K562 (cell line): ENCODE data around the gene MYO9A. TPM values are rescaled to one million over a fixed set of nuclear protein-coding genes. Genes with fewer than 3 reads are reported as not detected.
A peak's percentile ranks its signal among the peaks of the same experiment; 100 is the strongest.

Experiments
- ATAC-seq: fragments of 200-7000 bp; cut with Tn5 transposase; 3 replicates; pipeline ENCODE4 v1.9.1; 2020; ENCODE audit warnings: moderate library complexity
- BruUV-seq: library from RNA; stranded (reverse); fragments of 400-500 nt; replicated peaks from 2 replicates; lab custom pipeline; 2021; lab: Mats Ljungman, UMichigan
- CTCF ChIA-PET: fragments of 300-600 bp; formaldehyde crosslinking; extraction: SDS; loops from one replicate; lab custom pipeline; 2021; ENCODE audit warnings: low intra/inter-chr PET ratio; lab: Yijun Ruan, JAX
- POLR2A ChIA-PET: fragments of 300-600, 350-650 bp; sonication (Branson Sonifier 250); formaldehyde crosslinking; extraction: SDS; loops from one replicate; lab custom pipeline; 2021; ENCODE audit warnings: antibody characterized with exemption, inconsistent platforms; lab: Yijun Ruan, JAX
- DNase-seq, 4 experiments: peaks; one replicate each; pipeline versions ENCODE4 v3.0.0 to v3.0.0-alpha.2; 2011 to 2018; ENCODE audit warnings: low spot score in 3 of 4, mixed read lengths in 3 of 4; ENCODE audit errors: extremely low read depth in 1 of 4
- FAIRE-seq: peaks from 2 replicates; lab custom pipeline; 2011; peaks lifted over from hg19 to GRCh38; lab: Jason Lieb, UNC
- H2AFZ ChIP-seq: 2 replicates; pipeline ENCODE4 v1.6.0; 2011; ENCODE audit warnings: low read depth, low read length, control low read depth, inconsistent platforms
- H3K27ac ChIP-seq: fragments of 200-600 bp; 3 replicates; pipeline ENCODE4 v1.8.0; 2011; ENCODE audit warnings: low read depth, mild to moderate bottlenecking, control low read depth, inconsistent platforms, low read length, moderate library complexity, mixed read lengths; ENCODE audit errors: extremely low read depth
- H3K27me3 ChIP-seq, 2 experiments: fragments of 300-600 bp in 1 of 2; 2 replicates in 1 of 2; 3 replicates in 1 of 2; pipeline versions ENCODE4 v1.6.0 to v1.8.0; 2011; ENCODE audit warnings: inconsistent platforms in 2 of 2, low read length in 2 of 2, mild to moderate bottlenecking in 1 of 2, mixed read lengths in 1 of 2, moderate library complexity in 1 of 2; ENCODE audit not compliant: control insufficient read depth in 2 of 2, insufficient read depth in 2 of 2
- H3K36me3 ChIP-seq: fragments of 300-600 bp; 3 replicates; pipeline ENCODE4 v1.8.0; 2011; ENCODE audit warnings: mild to moderate bottlenecking, low read length, inconsistent platforms; ENCODE audit not compliant: control insufficient read depth, insufficient read depth
- H3K4me1 ChIP-seq, 2 experiments: fragments of 200-600 bp in 1 of 2; replicated peaks in 1 of 2; 2 replicates in 1 of 2; 3 replicates in 1 of 2; pipeline versions ENCODE4 v1.5.1 to v1.8.0; 2011; ENCODE audit warnings: inconsistent platforms in 2 of 2, low read length in 2 of 2, mild to moderate bottlenecking in 1 of 2, mixed read lengths in 1 of 2, moderate library complexity in 1 of 2; ENCODE audit not compliant: control insufficient read depth in 2 of 2, insufficient read depth in 2 of 2
- H3K4me2 ChIP-seq: 2 replicates; pipeline ENCODE4 v1.6.1; 2011; ENCODE audit warnings: low read length, control low read depth, inconsistent platforms, mixed read lengths; ENCODE audit not compliant: insufficient read depth
- H3K4me3 ChIP-seq: fragments of 200-600 bp; sonication (generic), shearing (Covaris generic); 2 replicates; pipeline ENCODE4 v1.5.1; 2016; ENCODE audit warnings: control low read depth, inconsistent platforms
- H3K79me2 ChIP-seq: fragments of 200-600 bp; 3 replicates; pipeline ENCODE4 v1.8.0; 2011; ENCODE audit warnings: low read length, inconsistent platforms; ENCODE audit not compliant: control insufficient read depth, insufficient read depth
- H3K9ac ChIP-seq, 2 experiments: 2 replicates each; pipeline versions ENCODE4 v1.6.0 to v1.6.1; 2011; ENCODE audit warnings: low read depth in 2 of 2, low read length in 2 of 2, control low read depth in 1 of 2, inconsistent platforms in 1 of 2, mild to moderate bottlenecking in 1 of 2, mixed read lengths in 1 of 2; ENCODE audit not compliant: insufficient read depth in 1 of 2
- H3K9me1 ChIP-seq: one replicate; pipeline ENCODE4 v1.6.0; 2011; ENCODE audit warnings: inconsistent platforms, mild to moderate bottlenecking, low read length, moderate library complexity; ENCODE audit not compliant: control insufficient read depth, insufficient read depth
- H3K9me3 ChIP-seq: replicated peaks from 2 replicates; pipeline ENCODE4 v1.5.1; 2011; ENCODE audit warnings: low read depth, low read length, inconsistent platforms; ENCODE audit not compliant: control insufficient read depth, insufficient read depth
- H4K20me1 ChIP-seq: replicated peaks from 2 replicates; pipeline ENCODE4 v1.6.1; 2011; ENCODE audit warnings: low read length, inconsistent platforms, mixed read lengths; ENCODE audit not compliant: control insufficient read depth, insufficient read depth
- DDX20 ChIP-seq: fragments of 450-650 bp; IDR thresholded peaks from 2 replicates; pipeline ENCODE4 v1.6.1; 2016; ENCODE audit warnings: missing genetic modification characterization, low read depth, mild to moderate bottlenecking, missing compliant biosample characterization, moderate library complexity
- EP300 ChIP-seq: IDR thresholded peaks from 2 replicates; pipeline ENCODE4 v1.6.1; 2012; ENCODE audit warnings: low read length, improper control_type of control experiment
- ETS2 ChIP-seq: IDR thresholded peaks from 2 replicates; pipeline ENCODE4 v1.6.1; 2016; ENCODE audit warnings: borderline replicate concordance, missing genetic modification characterization, mild to moderate bottlenecking, moderate library complexity, missing compliant biosample characterization; ENCODE audit not compliant: poor library complexity, severe bottlenecking
- GABPB2 ChIP-seq: fragments of 250-450 bp; sonication (Bioruptor Pico); conservative IDR thresholded peaks from 2 replicates; pipeline ENCODE4 v1.5.1; 2021; ENCODE audit warnings: mild to moderate bottlenecking
- HNRNPH1 ChIP-seq: fragments of 200-400 bp; formaldehyde crosslinking; optimal IDR thresholded peaks from 2 replicates; pipeline ENCODE3; 2017; ENCODE audit warnings: low read depth, mild to moderate bottlenecking, low read length, moderate library complexity
- JUN ChIP-seq, 2 experiments: sonication (generic) in 1 of 2; formaldehyde crosslinking in 1 of 2; IDR thresholded peaks; 2 replicates each; pipeline versions ENCODE4 v1.6.1 to v1.8.0; 2012 to 2022; ENCODE audit warnings: borderline replicate concordance in 2 of 2, mild to moderate bottlenecking in 2 of 2, improper control_type of control experiment in 1 of 2, low read depth in 1 of 2, low read length in 1 of 2, missing genetic modification reagents in 1 of 2
- KDM5B ChIP-seq: fragments of 200-600 bp; sonication (generic); IDR thresholded peaks from 2 replicates; pipeline ENCODE4 v1.6.1; 2012; ENCODE audit warnings: low read depth, mild to moderate bottlenecking, moderate library complexity, low read length, control low read depth, inconsistent platforms; ENCODE audit not compliant: insufficient replicate concordance
- MAFF ChIP-seq: IDR thresholded peaks from 2 replicates; pipeline ENCODE4 v1.6.1; 2012; ENCODE audit warnings: low read length, improper control_type of control experiment
- MAFK ChIP-seq: IDR thresholded peaks from 2 replicates; pipeline ENCODE4 v1.6.1; 2011; ENCODE audit warnings: low read length, improper control_type of control experiment
- NFIX ChIP-seq: fragments of 250-450 bp; sonication (Bioruptor Pico); IDR thresholded peaks from 2 replicates; pipeline ENCODE4 v1.4.0; 2020; ENCODE audit warnings: low read depth, mild to moderate bottlenecking, moderate library complexity
- NR2C2 ChIP-seq, 2 experiments: fragments of 200-800 bp in 1 of 2; sonication (Bioruptor generic) in 1 of 2; sonication (generic) in 1 of 2; formaldehyde crosslinking in 1 of 2; IDR thresholded peaks; 2 replicates each; pipeline versions ENCODE4 v1.6.1 to v1.8.0; 2016 to 2022; ENCODE audit warnings: mild to moderate bottlenecking in 1 of 2, missing compliant biosample characterization in 1 of 2, missing genetic modification characterization in 1 of 2, missing genetic modification reagents in 1 of 2
- PTBP1 ChIP-seq: fragments of 200-400 bp; formaldehyde crosslinking; IDR thresholded peaks from 2 replicates; pipeline ENCODE4 v1.6.1; 2017; ENCODE audit warnings: low read depth, low read length
- RBBP5 ChIP-seq: fragments of 200-600 bp; sonication (generic); IDR thresholded peaks from 2 replicates; pipeline ENCODE4 v1.6.1; 2012; ENCODE audit warnings: borderline replicate concordance, mild to moderate bottlenecking, low read length, control low read depth, inconsistent platforms; ENCODE audit not compliant: insufficient read depth, poor library complexity, severe bottlenecking
- SRSF7 ChIP-seq: fragments of 200-400 bp; formaldehyde crosslinking; optimal IDR thresholded peaks from 2 replicates; pipeline ENCODE3; 2017; ENCODE audit warnings: mild to moderate bottlenecking, low read depth, low read length
- ZNF24 ChIP-seq: fragments of 450-650 bp; IDR thresholded peaks from 2 replicates; pipeline ENCODE4 v1.6.1; 2016
- WGBS: fragments of 100-300 bp; shearing (Covaris generic); methylation state at CpG from one replicate; pipeline ENCODE4 v1.1.6; 2016; ENCODE audit warnings: low coverage, mixed read lengths; ENCODE audit not compliant: insufficient coverage; ENCODE audit errors: missing lambda C conversion rate; 5-methylcytosine and 5-hydroxymethylcytosine counted together
- in situ Hi-C: fragments of 300-500 bp; cut with MboI; formaldehyde crosslinking; loops from 4 replicates; pipeline ENCODE4 v1.15.0; 2018; ENCODE audit warnings: inconsistent platforms, mixed read lengths
- intact Hi-C: fragments of 100-400 bp; cut with micrococcal nuclease; formaldehyde crosslinking; loops from 2 replicates; pipeline ENCODE4 v1.14.2; 2022
- polyA plus RNA-seq, 8 experiments: library from polyadenylated mRNA; depleted of rRNA in 4 of 8; stranded (reverse) in 5 of 8; unstranded in 3 of 8; fragments of >200 nt; fragmentation: Nextera tagmentation in 2 of 8; fragmentation: Illumina TruSeq in 1 of 8; extraction: Ambion mirVana in 2 of 8; extraction: Trizol in 1 of 8; gene quantifications; 2 replicates each; pipeline versions ENCODE4 v1.2.1 to v1.2.3, GENCODE V29; 2011 to 2014; ENCODE audit warnings: inconsistent platforms in 1 of 8, missing spikeins in 1 of 8
- total RNA-seq, 7 experiments: library from RNA; depleted of rRNA in 6 of 7; stranded (reverse); fragments of >200 nt in 6 of 7; fragmentation: Illumina TruSeq in 2 of 7; extraction: Trizol in 2 of 7; gene quantifications; 2 replicates each; pipeline versions ENCODE4 v1.2.1 to v1.2.3, GENCODE V29; 2011 to 2021; ENCODE audit warnings: low replicate concordance in 1 of 7
- TF ChIP-seq, protein P1 (sequence below): sonication (generic); formaldehyde crosslinking; IDR thresholded peaks from 2 replicates; pipeline ENCODE4 v1.8.0; 2022; ENCODE audit warnings: missing genetic modification reagents, mild to moderate bottlenecking, borderline replicate concordance
- TF ChIP-seq, protein P2 (sequence below), 2 experiments: fragments of 200-800 bp in 1 of 2; sonication (Bioruptor generic) in 1 of 2; sonication (generic) in 1 of 2; formaldehyde crosslinking in 1 of 2; IDR thresholded peaks in 1 of 2; conservative IDR thresholded peaks in 1 of 2; 2 replicates each; pipeline versions ENCODE4 v1.5.0 to v1.6.1; 2016 to 2020; ENCODE audit warnings: missing compliant biosample characterization in 1 of 2, missing genetic modification characterization in 1 of 2, missing genetic modification reagents in 1 of 2

MYO9A gene
- total and polyA plus RNA-seq, 9 of the 15 experiments (the other 6 are each of a cell fraction or from before 2014, with no cell fraction given), result 1.9 to 15.4 (median 5.8) TPM

DNA sequence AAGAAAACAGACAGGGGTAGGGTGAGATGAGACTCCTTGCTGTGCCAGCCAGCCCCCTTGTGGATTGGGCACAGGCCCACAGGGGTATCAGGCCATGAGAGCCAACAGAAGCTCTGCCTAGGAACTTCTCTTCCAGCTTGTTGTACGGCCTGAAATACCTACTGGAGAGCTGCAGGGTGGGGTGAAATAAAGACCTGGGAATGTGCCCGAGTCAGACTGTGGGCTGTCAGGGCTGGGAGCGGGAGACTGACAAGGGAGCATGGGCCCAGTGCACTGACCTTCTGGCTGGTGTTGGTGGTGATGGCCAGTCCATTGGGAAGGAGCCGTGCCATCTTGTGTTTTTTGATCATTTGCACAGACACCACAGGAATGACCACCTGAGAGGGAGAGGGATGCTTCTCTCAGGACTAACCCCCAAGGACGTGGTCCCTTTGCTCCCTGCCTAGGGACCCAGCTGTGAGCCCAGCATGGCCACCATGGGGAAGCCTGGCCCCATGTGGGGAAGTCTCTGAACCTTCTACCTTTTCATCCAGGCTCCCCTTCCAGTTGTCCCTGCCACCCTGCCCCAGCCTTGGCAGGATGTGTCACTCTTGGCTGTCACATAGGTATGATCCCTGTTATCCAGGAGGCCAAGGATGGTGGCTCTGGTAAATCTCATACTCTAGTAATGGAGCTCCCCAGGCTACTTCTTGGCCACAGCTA lies 48.9 kb upstream of the MYO9A start:
- Histone ChIP-seq H3K27me3 (peaks cover 5 to 53% of the 10 kb centered on the region in 2 experiments), H3K9ac (no peak overlapping the region; a peak in 1 of 4 replicates), H3K4me1 (peaks cover 8 to 12% of the 10 kb centered on the region in 2 experiments; a peak in 4 of 5 replicates), H3K4me2 (no peak overlapping the region), H4K20me1 (peaks cover 8% of the 10 kb centered on the region; the same call in 1 of the 2 replicates), H3K79me2 (no peaks in the 10 kb centered on the region), H3K36me3 (no peaks in the 10 kb centered on the region), H3K9me3 (no peaks in the 10 kb centered on the region), H3K9me1 (no peaks in the 10 kb centered on the region), H3K4me3 (no peak overlapping the region), H2AFZ (no peak overlapping the region), H3K27ac (no peak overlapping the region)
- ATAC-seq (no peak), DNase-seq (peak in 1 of 4 experiments; percentile 2), FAIRE-seq (no peak)
- POLR2A ChIA-PET, result interaction anchor here (1.1 kb wide), 1 partner anchor 16 kb away, joined by 3 read pairs; no protein-coding TSS in a partner anchor
- WGBS, result 2% methylated on average over 5 of the region's 5 CpGs
- no TSS peak for BruUV-seq
- CTCF ChIA-PET, result no interaction called here
- intact Hi-C loops, result no loop called here
- in situ Hi-C loops, result no loop called here
- no peak for TF ChIP-seq JUN (IDR thresholded peaks at IDR 0.05; ENCODE audit: borderline replicate concordance, low read depth, low read length)
- TF ChIP-seq JUN (CRISPR knock-in tag; IDR thresholded peaks at IDR 0.05; ENCODE audit: borderline replicate concordance), result no peak
- no peak for TF ChIP-seq NR2C2 (CRISPR knock-in tag; IDR thresholded peaks at IDR 0.05)
- TF ChIP-seq NR2C2 (tag; IDR thresholded peaks at IDR 0.05), result no peak
- TF ChIP-seq, protein P1, sequence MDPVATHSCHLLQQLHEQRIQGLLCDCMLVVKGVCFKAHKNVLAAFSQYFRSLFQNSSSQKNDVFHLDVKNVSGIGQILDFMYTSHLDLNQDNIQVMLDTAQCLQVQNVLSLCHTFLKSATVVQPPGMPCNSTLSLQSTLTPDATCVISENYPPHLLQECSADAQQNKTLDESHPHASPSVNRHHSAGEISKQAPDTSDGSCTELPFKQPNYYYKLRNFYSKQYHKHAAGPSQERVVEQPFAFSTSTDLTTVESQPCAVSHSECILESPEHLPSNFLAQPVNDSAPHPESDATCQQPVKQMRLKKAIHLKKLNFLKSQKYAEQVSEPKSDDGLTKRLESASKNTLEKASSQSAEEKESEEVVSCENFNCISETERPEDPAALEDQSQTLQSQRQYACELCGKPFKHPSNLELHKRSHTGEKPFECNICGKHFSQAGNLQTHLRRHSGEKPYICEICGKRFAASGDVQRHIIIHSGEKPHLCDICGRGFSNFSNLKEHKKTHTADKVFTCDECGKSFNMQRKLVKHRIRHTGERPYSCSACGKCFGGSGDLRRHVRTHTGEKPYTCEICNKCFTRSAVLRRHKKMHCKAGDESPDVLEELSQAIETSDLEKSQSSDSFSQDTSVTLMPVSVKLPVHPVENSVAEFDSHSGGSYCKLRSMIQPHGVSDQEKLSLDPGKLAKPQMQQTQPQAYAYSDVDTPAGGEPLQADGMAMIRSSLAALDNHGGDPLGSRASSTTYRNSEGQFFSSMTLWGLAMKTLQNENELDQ (CRISPR knock-in tag), result no peak
- TF ChIP-seq ETS2, result no peak
- TF ChIP-seq KDM5B, result no peak
- TF ChIP-seq PTBP1, result no peak
- TF ChIP-seq MAFF, result no peak
- TF ChIP-seq EP300, result no peak
- TF ChIP-seq DDX20 (tag), result no peak
- no peak for TF ChIP-seq ZNF24
- TF ChIP-seq, protein P2, sequence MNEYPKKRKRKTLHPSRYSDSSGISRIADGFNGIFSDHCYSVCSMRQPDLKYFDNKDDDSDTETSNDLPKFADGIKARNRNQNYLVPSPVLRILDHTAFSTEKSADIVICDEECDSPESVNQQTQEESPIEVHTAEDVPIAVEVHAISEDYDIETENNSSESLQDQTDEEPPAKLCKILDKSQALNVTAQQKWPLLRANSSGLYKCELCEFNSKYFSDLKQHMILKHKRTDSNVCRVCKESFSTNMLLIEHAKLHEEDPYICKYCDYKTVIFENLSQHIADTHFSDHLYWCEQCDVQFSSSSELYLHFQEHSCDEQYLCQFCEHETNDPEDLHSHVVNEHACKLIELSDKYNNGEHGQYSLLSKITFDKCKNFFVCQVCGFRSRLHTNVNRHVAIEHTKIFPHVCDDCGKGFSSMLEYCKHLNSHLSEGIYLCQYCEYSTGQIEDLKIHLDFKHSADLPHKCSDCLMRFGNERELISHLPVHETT (CRISPR knock-in tag; conservative IDR thresholded peaks at IDR 0.05 in 1 of 2, IDR thresholded peaks at IDR 0.05 in 1 of 2), result no peak
- no peak for TF ChIP-seq RBBP5
- TF ChIP-seq GABPB2, result no peak
- TF ChIP-seq NFIX, result no peak
- no peak for TF ChIP-seq MAFK
- no peak for TF ChIP-seq HNRNPH1
- no peak for TF ChIP-seq SRSF7
